Measurements from ENCODE around the gene SDK2.

Gene SDK2

DNA sequence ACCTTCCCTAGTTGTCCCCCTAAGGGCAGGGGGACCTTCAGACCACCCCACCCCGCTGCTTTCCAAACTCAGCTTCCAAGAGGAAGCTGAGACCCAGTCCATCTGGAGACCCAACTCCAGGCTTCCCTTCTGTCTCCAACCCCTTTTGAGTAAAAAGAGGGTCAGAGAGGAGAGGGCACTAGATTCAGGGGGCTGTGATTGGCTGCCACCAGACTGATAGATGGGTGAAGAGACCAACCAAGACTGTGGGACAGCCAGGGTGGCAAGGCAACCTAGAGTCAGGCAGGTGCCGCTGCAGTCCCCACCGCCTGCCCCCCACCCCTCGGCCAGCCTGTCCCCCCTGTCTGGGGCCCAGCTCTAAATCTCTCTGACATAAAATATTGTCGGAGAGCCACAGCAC is 92.5 kb downstream of the SDK2 start:
- no peak for FAIRE-seq

- FAIRE-seq = no peak
Measured at GRCh38 chr17:73551144-73551543, 93.1 kb downstream of the SDK2 start.

- FAIRE-seq = no peak
Measured at GRCh38 chr17:73550556-73550955, 93.7 kb downstream of the SDK2 start.

DNA sequence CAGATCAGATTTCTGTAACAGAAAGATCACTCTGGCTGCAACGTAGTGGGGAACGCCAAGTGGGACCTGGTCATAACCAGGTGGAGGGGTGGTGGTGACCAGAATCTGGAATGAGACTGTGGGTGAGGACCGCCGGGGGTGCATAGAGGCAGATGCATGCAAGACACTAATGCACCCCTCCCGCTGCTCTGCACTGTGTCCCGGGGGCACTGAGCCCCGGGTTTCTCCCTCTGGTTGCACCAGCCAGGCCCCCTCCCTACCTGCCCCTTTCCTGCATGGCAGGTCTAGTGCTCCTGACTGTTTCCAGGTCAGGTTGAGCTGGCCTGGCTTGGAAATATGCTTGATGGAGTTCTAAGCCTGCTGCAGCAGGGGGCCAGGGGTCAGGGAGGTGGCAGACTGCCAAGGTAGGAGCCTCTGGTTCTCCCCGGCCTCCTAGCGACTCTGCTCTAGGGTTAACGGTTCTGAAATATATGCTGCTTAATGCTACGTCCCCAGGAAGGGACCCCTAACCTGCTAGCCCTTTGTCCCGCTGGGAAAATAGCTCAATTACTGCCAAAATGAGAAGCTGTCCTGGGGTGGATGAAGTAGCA is 94.3 kb downstream of the SDK2 start:
- FAIRE-seq = no peak

DNA sequence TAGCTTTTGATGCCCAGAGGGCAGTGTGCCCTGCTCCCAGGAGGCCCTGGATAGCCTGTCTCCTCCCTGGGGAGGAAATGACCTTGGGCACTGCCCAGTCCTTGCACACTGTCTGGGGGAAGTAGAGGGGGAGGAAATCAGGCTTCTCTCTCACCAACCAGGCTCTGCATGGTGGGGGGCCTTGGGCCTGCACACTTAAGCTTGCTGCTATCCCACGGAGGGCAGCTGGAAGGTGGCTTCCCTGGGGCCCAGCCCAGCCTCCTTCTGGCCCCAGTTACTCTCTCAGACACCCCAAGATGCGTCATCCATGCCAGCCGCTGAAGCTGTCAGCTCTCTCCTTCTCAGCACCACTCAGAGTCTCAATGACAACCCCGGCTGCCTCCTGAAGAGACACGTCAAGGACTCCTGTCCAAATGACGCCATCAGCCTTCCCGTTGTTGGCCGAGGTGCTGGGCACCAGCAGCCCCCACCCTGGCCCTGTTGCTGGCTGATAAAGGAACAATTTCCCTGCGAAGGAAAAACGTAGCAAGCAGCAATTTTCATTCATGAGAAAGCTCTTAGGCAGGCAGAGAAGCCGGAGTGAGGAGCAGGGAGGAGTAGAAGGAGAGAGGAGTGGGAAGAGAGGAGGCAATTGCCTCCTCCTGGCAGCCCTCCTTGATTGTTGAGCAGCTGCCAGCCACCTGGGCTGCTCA is 95.5 kb downstream of the SDK2 start:
- no peak for FAIRE-seq

GRCh38 chr17:73547790-73548189 is 96.5 kb downstream of the SDK2 start:
- no peak for FAIRE-seq

DNA sequence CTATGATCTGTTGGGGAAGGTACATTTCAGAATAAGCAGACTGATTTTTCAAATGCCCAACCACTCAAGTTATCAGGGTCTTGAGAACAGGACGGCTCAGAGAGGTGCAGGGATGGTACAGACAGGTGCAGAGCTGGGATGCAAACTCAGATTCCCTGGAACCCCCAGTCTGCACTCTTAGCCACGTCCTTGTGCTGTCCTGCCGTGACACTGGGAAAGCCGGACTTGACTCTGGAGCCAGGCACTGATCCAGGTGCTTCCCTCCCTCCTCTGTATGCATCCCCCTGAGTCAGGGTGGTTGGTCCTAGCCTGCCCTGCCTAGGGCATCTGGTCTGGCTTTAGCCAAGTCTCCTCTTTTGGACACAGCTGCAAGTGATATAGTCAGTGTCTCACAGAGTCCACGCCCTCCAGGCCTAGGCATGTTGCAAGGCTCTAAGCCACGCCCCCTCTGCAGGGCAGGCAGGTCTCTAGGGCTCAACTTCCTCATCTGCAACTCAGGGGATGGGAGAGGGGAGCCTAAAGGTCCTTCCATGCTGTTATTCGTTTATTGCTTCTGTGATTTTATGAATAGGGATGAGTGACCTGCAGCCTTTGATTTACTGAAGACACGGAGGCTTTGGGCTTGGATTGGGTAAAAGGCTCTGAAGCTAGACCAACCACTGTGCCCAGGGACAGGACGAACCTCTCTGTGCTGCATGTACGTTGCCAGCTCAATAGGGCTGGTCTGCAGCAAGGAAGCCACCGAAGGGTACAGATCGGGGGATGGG is 97.3 kb downstream of the SDK2 start:
- no peak for FAIRE-seq

- no peak for FAIRE-seq
Measured at GRCh38 chr17:73546114-73546513, 98.1 kb downstream of the SDK2 start.

- no peak for FAIRE-seq
Measured at GRCh38 chr17:73545109-73546032, 98.9 kb downstream of the SDK2 start.

DNA sequence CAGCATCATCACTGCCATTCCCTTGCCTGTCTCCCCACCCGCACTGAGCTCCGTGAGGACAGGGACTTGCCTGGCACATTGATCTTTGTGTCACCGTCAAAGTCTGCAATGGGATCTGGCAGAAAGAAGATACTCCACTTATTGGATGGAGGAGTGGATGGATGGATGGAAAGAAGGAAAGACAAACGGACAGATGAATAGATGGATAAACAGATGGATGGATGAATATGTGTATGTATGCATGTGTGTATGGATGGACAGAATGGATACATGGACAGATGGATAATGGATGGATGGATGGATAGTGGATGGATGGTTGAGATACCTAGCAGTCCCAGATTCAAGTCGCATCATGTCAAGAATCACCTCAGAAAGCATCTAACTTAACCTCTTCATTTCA is 99.9 kb downstream of the SDK2 start:
- no peak for FAIRE-seq

DNA sequence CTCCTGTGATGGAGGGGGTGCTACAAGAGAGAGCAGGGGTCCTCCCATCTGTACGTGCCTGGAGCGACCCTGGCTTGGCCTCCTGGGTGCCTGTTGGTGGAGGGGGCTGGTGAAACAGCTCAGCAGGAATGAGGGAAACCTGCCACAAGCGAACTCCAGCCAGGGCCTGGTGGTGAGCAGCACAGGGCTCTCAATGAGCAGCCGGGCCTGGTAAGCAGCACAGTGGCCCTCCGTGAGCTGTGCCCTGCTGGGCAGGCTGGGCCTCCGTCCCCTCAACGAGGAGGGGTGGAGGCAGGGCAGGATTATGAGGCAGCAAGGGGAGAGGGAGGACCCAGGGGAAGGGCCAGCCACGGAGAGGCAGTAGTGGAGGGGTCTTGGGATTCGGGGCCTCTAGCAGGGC is 101.9 kb downstream of the SDK2 start:
- FAIRE-seq = no peak

GRCh38 chr17:73541561-73541981 is 102.7 kb downstream of the SDK2 start:
- FAIRE-seq = no peak

DNA sequence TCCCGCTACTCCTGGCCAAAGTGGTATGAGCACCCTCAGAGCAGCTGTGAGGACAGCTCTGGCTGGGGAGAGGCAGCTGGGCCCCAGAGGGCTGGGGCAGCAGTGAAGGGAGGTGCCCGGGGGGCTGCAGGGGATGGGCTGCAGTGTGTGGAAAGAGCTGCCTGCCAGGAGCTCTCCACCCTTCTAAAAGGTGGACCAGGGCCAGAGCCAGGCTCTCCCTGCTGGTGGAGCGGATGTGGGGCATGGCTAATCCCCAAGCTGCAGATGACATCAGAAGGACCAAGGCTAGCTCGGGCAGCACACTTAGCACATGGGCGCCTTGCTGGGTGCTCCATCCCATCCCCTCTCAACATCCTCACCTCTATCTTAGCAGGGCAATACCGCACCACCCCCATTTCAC is 103.1 kb downstream of the SDK2 start:
- FAIRE-seq = no peak

DNA sequence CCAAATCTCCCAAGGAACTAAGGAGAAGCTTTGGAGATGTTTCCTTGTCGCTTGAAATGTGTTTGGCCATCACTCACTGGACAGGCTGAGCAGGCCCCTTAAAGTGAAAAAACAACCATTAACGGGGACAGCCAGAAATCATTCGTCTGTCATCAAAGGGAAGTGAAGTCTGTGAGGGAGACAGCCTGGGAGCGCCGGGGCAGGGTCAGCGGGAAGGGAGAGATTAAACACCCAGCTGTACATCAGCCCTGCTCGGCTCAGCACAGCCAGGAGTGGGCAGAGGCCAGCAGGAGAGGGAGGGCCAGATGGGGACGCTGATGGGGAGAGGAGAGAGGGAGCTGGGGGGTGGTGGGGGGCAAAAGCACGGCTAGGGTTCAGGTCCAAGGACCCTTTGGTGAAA is 105.1 kb downstream of the SDK2 start:
- no peak for FAIRE-seq

GRCh38 chr17:73538445-73538844 is 105.8 kb downstream of the SDK2 start:
- FAIRE-seq = no peak

GRCh38 chr17:73536700-73537605 is 107.3 kb downstream of the SDK2 start:
- no peak for FAIRE-seq

DNA sequence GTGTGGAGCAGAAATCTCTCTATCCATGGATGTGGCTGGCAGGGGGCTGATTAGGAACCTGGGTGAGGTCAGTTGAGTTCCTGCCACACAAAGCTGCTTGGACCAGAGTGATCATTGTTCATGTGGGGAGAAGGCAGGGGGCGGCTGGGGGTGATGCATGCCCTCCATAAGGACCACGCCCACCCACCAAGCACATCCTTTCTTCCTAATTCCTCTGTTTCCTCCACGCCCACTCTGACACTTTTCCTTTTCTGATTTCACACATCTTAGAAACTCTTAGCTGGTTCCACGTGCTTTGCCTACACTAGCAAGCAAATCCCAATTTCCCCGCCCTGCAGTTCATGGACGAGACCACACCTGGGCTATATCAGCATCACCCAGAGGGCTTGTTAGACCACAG is 108.5 kb downstream of the SDK2 start:
- FAIRE-seq = no peak

DNA sequence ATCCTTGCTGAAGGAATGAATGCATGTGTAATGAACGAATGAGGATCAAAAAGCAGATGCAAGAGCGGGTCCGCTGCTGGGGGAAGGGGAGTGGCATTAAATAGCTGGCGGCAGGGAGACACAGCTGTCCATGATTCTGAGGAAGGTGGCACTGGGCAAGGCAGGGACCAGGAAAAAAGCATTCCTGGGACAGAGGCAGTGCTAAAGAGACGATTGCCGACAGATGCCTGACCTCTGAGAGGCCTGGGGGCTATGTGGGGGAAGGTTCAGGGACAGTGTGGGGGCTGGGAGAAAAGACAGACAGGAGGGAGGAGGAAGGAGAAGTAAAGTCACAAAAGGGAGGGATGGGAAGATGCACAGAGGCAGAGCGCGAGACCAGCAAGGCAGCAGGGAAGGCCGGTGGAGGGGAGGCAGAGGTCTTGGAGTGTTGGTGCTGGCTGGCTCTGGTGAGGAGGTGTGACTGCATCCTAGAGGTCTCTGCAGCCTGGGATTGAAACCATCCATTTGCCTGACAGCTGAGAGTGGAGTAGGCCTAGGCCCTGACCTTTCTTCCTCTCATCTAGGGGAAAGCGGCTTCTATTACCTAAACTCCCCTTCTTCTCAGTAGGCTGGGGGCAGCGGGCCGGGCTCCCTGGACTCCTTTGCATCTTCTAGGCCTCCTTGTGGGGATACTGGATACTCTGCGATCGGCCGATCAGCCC is 109.9 kb downstream of the SDK2 start:
- FAIRE-seq = no peak

DNA sequence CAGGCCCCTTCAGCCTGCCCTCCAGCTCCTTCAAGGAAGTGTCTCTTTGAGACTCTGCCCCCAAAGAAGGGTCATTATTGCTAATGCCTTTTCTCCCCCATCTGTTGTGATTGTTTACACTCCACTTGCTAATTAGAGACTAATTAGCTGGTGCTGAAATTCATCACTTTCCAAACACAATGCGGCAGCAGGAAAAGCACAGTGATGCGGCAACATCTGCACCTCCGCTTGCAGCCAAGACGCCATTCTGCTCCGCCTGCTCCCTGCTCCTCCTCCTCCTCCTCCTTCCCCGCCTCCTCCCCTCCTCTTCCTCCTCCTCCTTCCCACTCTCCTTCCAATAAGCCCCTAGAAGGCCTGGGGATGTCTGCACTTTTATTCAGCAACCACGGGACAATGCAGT is 110.5 kb downstream of the SDK2 start:
- no peak for FAIRE-seq

DNA sequence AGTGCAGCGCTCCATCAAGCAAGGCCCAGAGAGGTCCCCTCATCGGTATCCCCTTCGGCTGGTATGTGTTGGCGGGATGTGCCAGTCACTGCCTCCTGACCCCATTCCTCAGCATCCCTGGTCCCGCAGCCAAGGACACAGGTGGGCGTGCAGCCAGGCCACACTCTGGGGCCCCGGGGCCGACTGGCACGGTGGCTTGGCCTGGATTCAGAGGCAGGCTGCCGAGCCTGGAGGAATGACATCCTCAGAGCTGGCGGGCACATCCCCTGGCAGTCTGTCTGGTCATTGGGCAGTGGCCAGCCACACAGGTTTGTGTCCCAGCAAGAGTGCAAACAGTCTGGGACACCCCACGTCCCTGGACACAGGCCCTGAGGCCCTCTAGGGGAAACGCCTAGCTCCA is 111.1 kb downstream of the SDK2 start:
- no peak for FAIRE-seq

DNA sequence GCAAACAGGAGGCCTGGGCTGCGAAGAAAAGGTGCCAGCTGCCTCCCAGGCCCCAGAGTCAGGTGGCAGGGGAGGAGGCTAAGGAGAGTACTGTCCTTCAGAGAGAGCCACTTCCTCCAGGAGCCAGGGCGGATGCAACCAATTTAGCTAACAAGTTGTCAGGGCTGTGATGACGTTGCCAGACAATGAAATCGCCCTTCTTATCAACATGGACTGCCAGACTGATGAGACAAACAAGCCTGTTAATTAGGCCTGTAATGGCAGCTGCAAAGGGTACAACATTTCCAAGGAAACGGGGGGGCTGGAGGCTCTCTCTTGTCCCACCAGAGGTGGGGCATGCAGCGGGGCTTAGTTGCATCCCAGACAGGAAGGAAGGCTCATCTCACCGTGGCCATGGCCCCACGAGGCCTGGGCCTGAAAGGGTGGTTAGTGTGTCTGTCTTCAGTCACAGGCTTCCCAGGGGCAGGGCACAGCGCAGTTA is 111.8 kb downstream of the SDK2 start:
- FAIRE-seq = no peak
